HG03565 (cell line): Measurements from ENCODE around the gene E4F1.

Experiments used
- ATAC-seq: cut with Tn5 transposase; IDR thresholded peaks from one replicate; pipeline ENCODE4 v1.9.1; 2021; ENCODE audit warnings: mild to moderate bottlenecking, moderate library complexity; ENCODE audit not compliant: unreplicated experiment

E4F1 gene

GRCh38 chr16:2223221-2223941 lies at the start of gene E4F1:
TSS of gene E4F1 (plus strand) at chr16:2223591. CDS start at chr16:2223614, 23 bp downstream.
- peak; percentile 86 for ATAC-seq

- ATAC-seq, result no peak
Measured at GRCh38 chr16:2173916-2174315, 49.5 kb upstream of the E4F1 start.

GRCh38 chr16:2174396-2175131 lies 48.8 kb upstream of the E4F1 start:
- no peak for ATAC-seq

DNA sequence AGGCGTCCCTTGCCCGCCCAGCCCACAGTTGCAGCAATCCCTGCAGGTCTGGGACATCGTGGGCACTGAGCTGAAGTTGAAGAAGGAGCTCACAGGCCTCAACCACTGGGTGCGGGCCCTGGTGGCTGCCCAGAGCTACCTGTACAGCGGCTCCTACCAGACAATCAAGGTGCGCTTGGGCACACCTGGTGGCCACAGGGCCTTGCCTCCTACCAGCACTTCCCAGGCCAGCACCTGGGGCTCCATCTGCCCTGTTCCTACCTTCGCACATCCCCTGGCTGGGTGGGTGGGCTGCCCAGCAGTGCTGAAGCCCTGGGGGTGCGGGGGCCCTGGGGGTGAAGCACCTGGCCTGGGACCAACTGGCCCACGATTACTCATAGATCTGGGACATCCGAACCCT lies 47.9 kb upstream of the E4F1 start:
- ATAC-seq, result no peak

GRCh38 chr16:2176047-2176446 lies 47.3 kb upstream of the E4F1 start:
- ATAC-seq, result no peak

GRCh38 chr16:2177101-2177500 lies 46.3 kb upstream of the E4F1 start:
- no peak for ATAC-seq

- no peak for ATAC-seq
Measured at GRCh38 chr16:2177561-2177960, 45.8 kb upstream of the E4F1 start.

DNA sequence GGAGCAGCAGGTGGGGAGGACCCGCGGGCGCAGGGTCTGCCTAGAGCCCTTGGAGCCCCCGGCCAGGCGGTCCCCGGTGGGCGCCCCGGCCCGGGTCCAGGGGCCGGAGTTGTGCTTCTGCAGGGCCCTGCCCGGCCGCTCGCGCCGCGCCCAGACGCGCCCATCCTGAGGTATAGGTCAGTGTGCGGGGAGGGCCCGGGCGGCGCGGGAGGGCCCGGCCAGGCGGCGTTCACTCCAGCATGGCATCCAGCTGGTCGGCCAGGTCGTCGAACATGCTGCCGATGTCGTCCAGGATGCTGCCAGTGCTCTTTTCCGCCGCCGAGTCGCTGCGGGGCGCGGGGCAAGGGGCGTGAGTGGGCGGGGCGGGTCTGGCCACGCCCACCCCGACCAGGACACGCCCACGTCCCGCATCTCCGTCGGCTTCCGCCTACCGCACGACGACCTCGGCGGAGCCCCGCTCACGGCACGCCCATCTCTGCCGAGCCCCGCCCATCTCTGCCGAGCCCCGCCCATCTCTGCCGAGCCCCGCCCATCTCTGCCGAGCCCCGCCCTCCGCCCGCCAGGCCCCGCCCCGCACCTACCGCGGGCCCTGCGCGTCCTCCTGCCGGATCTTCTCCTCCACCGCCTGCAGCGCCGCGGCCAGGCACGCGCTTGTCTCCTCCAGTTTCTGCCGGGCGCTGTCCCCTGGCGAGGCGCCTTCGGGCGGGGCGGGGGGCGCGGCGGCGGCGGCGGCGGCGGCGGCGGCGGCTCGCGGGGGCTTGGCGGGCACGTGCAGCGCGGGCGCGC lies 44.9 kb upstream of the E4F1 start:
- ATAC-seq, result no peak

DNA sequence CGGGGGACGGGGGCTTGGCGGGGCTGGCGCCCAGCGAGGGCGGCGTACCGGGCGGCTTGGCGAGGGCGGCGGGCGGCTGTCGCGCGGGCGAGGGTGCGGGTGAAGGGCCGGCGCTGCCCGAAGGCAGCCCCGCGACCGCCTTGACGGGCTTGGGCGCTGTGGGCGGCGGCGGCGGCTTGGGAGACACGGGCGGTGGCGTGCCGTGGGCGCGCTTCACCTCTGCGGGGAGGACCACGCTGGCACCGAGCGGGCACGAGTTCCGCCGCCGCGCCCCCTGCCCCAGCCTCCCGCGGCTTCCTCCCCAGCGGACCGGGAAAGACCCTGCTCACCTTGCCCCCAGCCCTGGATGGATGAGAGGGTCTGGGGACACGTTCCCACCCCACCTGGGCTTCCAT lies 44.3 kb upstream of the E4F1 start:
- no peak for ATAC-seq

- no peak for ATAC-seq
Measured at GRCh38 chr16:2179576-2179975, 43.8 kb upstream of the E4F1 start.

GRCh38 chr16:2180461-2180860 lies 42.9 kb upstream of the E4F1 start:
- ATAC-seq, result no peak

DNA sequence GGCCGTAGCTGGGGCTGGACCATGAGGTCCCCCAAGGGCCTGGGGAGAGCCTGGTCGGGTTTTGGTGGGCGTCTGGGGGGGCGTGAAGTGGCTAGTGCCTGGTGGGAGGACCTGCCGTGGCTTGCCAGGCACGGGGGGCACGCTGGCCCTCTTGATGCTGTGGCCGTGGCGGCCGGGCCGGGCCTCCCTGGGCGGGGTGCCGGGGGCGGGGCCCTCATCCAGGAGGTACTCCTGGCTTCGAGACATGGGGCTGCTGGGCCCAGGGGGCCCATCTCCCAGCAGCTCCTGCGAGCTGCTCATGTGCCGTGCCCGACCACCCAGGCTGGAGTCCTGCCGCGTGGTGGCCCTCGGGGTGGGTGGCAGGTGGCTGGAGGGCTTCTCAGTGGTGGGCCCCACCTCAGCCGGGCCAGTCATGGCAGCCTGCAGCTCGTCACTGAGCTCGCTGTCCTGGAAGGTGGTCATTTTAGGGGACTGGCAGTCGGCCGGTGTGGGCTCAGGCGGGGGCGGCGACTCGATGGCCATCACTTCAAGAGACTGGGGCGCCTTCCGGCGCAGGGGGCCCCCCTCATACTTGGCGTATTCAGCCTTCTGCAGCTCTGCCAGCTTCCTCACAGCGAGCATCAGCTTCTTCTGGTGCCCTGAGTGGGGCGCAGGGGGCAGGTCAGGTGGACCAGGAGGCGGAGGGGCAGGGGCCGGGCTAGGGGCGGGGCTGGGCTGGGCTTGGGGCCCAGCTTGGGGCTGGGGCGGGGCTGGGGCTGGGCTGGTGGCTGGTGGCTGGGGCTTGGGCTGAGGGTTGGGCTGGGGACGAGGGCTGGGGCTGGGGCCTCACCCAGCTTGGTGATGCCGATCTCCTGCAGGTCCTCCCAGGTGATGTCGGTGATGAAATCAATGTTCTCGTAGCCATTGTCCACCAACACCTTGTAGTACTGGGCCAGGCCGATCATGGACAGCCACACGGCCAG lies 42.1 kb upstream of the E4F1 start:
- no peak for ATAC-seq

DNA sequence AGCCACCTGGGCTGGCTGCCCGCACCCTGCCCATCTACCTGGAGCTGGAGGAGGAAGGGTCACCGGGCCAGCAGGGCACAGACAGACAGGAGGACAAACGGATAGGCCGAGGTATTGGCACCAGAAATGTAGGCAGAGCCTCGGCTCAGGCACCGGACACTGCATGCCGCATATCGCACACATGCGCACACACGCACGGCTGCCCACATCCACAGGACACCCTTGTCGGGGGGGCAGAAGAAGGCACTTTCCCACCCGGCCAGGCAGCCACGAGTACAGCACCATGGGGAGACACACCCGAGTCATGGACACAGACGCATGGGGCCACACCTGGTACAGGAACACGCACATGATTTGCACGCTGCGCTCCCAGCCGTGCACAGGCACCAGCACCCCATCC lies 41.4 kb upstream of the E4F1 start:
- no peak for ATAC-seq

GRCh38 chr16:2183671-2184070 lies 39.7 kb upstream of the E4F1 start:
- no peak for ATAC-seq

- ATAC-seq, result no peak
Measured at GRCh38 chr16:2184346-2184745, 39.0 kb upstream of the E4F1 start.

DNA sequence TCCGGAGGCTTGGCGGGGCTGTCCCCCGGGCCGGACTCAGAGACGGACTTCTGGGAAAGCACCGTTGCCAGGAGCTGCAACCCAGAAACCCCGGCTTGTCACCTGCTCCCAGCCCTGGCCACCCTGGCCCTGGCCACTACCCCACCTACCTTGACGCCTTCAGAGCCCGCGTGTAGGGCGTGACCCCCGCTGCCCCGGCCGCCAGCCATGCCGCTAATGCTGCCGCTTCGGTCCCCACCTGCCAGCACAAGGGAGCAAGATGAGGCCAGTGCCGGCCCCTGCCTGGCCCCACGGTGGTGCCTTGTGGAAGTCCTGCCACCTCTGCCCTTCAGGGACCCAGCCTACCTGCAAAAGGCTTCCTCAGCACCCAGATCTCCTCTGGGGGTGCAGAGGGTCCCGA lies 38.4 kb upstream of the E4F1 start:
- ATAC-seq, result no peak

DNA sequence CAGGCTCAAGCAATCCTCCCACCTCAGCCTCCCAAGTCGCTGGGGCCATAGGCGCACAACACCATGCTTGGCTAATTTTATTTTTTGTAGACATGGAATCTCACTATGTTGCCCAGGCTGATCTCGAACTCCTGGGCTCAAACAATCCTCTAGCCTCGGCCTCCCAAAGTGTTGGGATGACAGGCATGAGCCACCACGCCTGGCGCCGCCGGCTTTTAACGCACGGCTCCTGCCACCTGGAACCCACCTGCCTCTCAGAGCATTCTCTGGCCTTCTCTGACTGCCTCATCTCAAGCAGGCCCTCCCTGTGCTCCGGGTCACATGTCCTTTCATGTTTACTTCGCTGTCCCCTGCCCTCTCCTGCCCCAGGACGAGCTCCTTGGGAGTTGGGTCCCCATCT lies 37.3 kb upstream of the E4F1 start:
- ATAC-seq, result no peak

GRCh38 chr16:2186505-2186904 lies 36.9 kb upstream of the E4F1 start:
- no peak for ATAC-seq

DNA sequence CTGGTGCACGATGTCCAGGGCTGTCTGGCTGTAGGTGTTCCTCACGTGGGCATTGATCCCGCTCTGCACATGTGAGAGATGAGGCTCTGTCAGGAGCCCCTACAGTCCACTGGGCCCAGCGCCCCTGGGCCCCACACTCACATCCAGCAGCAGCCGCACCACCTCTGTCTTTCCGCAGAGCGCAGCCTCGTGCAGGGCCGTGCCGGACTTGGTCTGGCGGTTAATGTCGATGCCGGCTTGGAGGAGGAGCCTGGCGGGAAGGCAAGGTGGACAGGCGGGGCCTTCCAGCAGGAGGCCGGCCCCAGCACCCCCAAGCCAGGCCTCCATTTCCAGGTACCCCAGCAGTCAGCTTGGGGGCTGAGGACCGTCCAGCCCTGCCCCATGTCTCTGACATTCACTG lies 36.2 kb upstream of the E4F1 start:
- no peak for ATAC-seq

DNA sequence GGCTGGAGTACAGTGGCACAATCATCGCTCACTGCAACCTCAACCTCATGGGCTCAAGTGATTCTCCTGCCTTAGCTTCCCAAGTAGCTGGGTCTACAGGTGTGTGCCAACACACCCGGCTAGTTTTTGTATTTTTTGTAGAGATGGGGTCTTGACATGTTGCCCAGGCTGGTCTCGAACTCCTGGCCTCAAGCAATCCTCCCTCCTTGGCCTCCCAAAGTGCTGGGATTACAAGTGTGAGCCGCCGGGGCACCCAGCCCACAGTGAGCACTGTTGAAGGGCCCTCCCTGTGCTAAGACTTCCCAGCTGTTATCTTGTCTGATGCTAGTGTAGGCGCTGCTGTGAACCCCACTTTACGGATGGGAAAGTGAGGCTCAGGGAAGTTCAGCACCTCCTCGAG lies 35.0 kb upstream of the E4F1 start:
- ATAC-seq, result no peak
